Endothelial cell of umbilical vein (primary cell): Measurements from ENCODE around the gene RDH5. TPM values are rescaled to one million over a fixed set of nuclear protein-coding genes. Genes with fewer than 3 reads are reported as not detected.

Experiments used
- BruUV-seq: library from RNA; stranded (reverse); fragments of 400-500 nt; replicated peaks from 2 replicates; lab custom pipeline; 2021; lab: Mats Ljungman, UMichigan
- CTCF ChIA-PET: fragments of 300-600, 350-600 bp; sonication (Branson Sonifier 250); formaldehyde crosslinking; loops from one replicate; lab custom pipeline; 2021; ENCODE audit warnings: antibody characterized with exemption, inconsistent platforms; lab: Charles Lee
- POLR2A ChIA-PET: fragments of 300-600, 350-600 bp; sonication (Branson Sonifier 250); formaldehyde crosslinking; loops from one replicate; lab custom pipeline; 2021; ENCODE audit warnings: antibody characterized with exemption, inconsistent platforms; lab: Charles Lee
- DNase-seq: peaks from one replicate; pipeline ENCODE4 v3.0.0-alpha.2; 2011; ENCODE audit warnings: low read depth, low spot score
- FAIRE-seq: peaks from 2 replicates; lab custom pipeline; 2011; peaks lifted over from hg19 to GRCh38; lab: Jason Lieb, UNC
- H2AFZ ChIP-seq: 2 replicates; pipeline ENCODE4 v1.6.0; 2012; ENCODE audit warnings: low read depth, low read length, control low read depth, inconsistent platforms
- H3K27ac ChIP-seq: 2 replicates; pipeline ENCODE4 v1.5.1; 2011; ENCODE audit warnings: low read depth, mild to moderate bottlenecking, control low read depth, low read length, moderate library complexity; ENCODE audit not compliant: insufficient read depth
- H3K27me3 ChIP-seq, 2 experiments: 2 replicates each; pipeline versions ENCODE4 v1.6.0 to v1.6.1; 2011; ENCODE audit warnings: low read length in 2 of 2, mixed read lengths in 1 of 2; ENCODE audit not compliant: control insufficient read depth in 2 of 2, insufficient read depth in 2 of 2
- H3K36me3 ChIP-seq, 2 experiments: 2 replicates in 1 of 2; 3 replicates in 1 of 2; pipeline ENCODE4 v1.5.1; 2011; ENCODE audit warnings: low read length in 2 of 2, mild to moderate bottlenecking in 1 of 2, moderate library complexity in 1 of 2; ENCODE audit not compliant: control insufficient read depth in 2 of 2, insufficient read depth in 2 of 2; ENCODE audit errors: extremely low read depth in 1 of 2
- H3K4me1 ChIP-seq: 3 replicates; pipeline ENCODE4 v1.5.1; 2011; ENCODE audit warnings: mild to moderate bottlenecking, low read length; ENCODE audit not compliant: control insufficient read depth, insufficient read depth; ENCODE audit errors: extremely low read depth
- H3K4me2 ChIP-seq: 2 replicates; pipeline ENCODE4 v1.6.1; 2011; ENCODE audit warnings: low read length, control low read depth, mixed read lengths; ENCODE audit not compliant: insufficient read depth
- H3K4me3 ChIP-seq, 3 experiments: fragments of 200-600 bp in 1 of 3; sonication (generic), shearing (Covaris generic) in 1 of 3; replicated peaks in 1 of 3; 2 replicates each; pipeline ENCODE4 v1.5.1; 2011 to 2016; ENCODE audit warnings: control low read depth in 3 of 3, low read length in 3 of 3, mild to moderate bottlenecking in 2 of 3, inconsistent platforms in 1 of 3, low read depth in 1 of 3, moderate library complexity in 1 of 3; ENCODE audit not compliant: insufficient read depth in 1 of 3
- H3K79me2 ChIP-seq: 2 replicates; pipeline ENCODE4 v1.6.0; 2012; ENCODE audit warnings: low read length, inconsistent platforms; ENCODE audit not compliant: control insufficient read depth, insufficient read depth
- H3K9ac ChIP-seq: replicated peaks from 2 replicates; pipeline ENCODE3; 2011; ENCODE audit warnings: low read length, control low read depth; ENCODE audit not compliant: insufficient read depth; ENCODE audit errors: extremely low read depth
- H3K9me1 ChIP-seq: replicated peaks from 3 replicates; pipeline ENCODE4 v1.6.0; 2011; ENCODE audit warnings: mild to moderate bottlenecking, low read length; ENCODE audit not compliant: control insufficient read depth, insufficient read depth; ENCODE audit errors: extremely low read depth
- H3K9me3 ChIP-seq: replicated peaks from 2 replicates; pipeline ENCODE4 v1.5.1; 2012; ENCODE audit warnings: low read length, inconsistent platforms; ENCODE audit not compliant: control insufficient read depth, insufficient read depth
- H4K20me1 ChIP-seq: replicated peaks from 2 replicates; pipeline ENCODE3; 2011; ENCODE audit warnings: mild to moderate bottlenecking, low read length; ENCODE audit not compliant: control insufficient read depth, insufficient read depth; ENCODE audit errors: extremely low read depth
- EZH2 ChIP-seq: IDR thresholded peaks from 2 replicates; pipeline ENCODE4 v1.6.1; 2012; ENCODE audit warnings: borderline replicate concordance, low read depth, mild to moderate bottlenecking, moderate library complexity, low read length, inconsistent platforms; ENCODE audit not compliant: severe bottlenecking
- MAX ChIP-seq: IDR thresholded peaks from 2 replicates; pipeline ENCODE4 v1.6.1; 2011; ENCODE audit not compliant: insufficient read depth, insufficient read length
- MYC ChIP-seq: IDR thresholded peaks from one replicate; pipeline ENCODE4 v1.6.1; 2011; ENCODE audit warnings: mild to moderate bottlenecking, low read depth, low read length
- POLR2AphosphoS5 ChIP-seq: IDR thresholded peaks from 2 replicates; pipeline ENCODE4 v1.6.1; 2012; ENCODE audit warnings: low read depth, mild to moderate bottlenecking, control low read depth, low read length, moderate library complexity; ENCODE audit not compliant: insufficient read depth
- dilution Hi-C: fragments of 300-500 bp; cut with MboI; formaldehyde crosslinking; loops from one replicate; pipeline ENCODE4 v1.15.0; 2019; ENCODE audit warnings: low sequenced_read_pairs; ENCODE audit not compliant: extremely low pct_ligation_motif_present
- intact Hi-C: fragments of 100-400 bp; cut with micrococcal nuclease; formaldehyde crosslinking; loops from one replicate; pipeline ENCODE4 v1.10.0; 2022
- polyA plus RNA-seq, 4 experiments: library from polyadenylated mRNA; depleted of rRNA in 3 of 4; stranded (reverse) in 3 of 4; unstranded in 1 of 4; fragments of >200 nt; gene quantifications; 2 replicates each; pipeline versions ENCODE4 v1.2.1 to v1.2.3, GENCODE V29; 2011 to 2012; ENCODE audit warnings: missing spikeins in 1 of 4
- total RNA-seq: library from RNA; stranded (reverse); gene quantifications from 2 replicates; pipeline ENCODE4 v1.2.3, GENCODE V29; 2021

RDH5 gene
- total and polyA plus RNA-seq, 2 donors (not counting 3 experiments of a cell fraction or from before 2014, with no cell fraction given): 2.7 to 3.7 TPM

DNA sequence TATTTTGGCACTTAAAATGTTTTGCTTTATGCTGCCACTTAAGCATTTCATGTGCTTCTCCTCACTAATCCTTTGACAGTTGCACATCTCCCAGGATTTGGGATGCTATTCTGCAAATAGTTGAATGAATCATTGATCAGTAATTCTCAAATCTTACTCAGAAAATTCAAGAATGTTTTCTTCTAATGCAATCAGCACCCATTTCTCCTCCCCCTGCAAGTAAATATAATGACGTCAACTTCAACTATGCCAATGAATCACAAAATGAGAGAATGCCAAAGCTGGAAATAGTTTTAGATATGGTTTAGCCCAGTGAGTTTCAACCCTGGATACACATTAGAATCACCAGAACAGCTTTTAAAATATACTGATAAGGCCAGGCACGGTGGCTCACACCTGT is 6.5 kb upstream of the RDH5 start:
- CTCF ChIA-PET: no interaction called here
- Histone ChIP-seq H3K9ac (no peak overlapping the region), H3K27ac (no peak overlapping the region), H2AFZ (no peak overlapping the region), H3K27me3 (peaks cover 28 to 29% of the 10 kb centered on the region in 2 experiments), H3K79me2 (no peaks in the 10 kb centered on the region), H3K4me2 (no peak overlapping the region), H3K9me3 (no peaks in the 10 kb centered on the region), H3K4me1 (peaks cover 20% of the 10 kb centered on the region), H3K4me3 (no peak overlapping the region), H4K20me1 (no peaks in the 10 kb centered on the region), H3K36me3 (no peaks in the 10 kb centered on the region), H3K9me1 (no peaks in the 10 kb centered on the region)
- intact Hi-C loops: no loop called here
- no peak for TF ChIP-seq MYC
- TF ChIP-seq POLR2AphosphoS5: no peak
- no peak for TF ChIP-seq MAX
- no peak for TF ChIP-seq EZH2
- no TSS peak for BruUV-seq
- POLR2A ChIA-PET: no interaction called here
- no peak for FAIRE-seq
- dilution Hi-C loops: no loop called here
- DNase-seq: no peak

DNA sequence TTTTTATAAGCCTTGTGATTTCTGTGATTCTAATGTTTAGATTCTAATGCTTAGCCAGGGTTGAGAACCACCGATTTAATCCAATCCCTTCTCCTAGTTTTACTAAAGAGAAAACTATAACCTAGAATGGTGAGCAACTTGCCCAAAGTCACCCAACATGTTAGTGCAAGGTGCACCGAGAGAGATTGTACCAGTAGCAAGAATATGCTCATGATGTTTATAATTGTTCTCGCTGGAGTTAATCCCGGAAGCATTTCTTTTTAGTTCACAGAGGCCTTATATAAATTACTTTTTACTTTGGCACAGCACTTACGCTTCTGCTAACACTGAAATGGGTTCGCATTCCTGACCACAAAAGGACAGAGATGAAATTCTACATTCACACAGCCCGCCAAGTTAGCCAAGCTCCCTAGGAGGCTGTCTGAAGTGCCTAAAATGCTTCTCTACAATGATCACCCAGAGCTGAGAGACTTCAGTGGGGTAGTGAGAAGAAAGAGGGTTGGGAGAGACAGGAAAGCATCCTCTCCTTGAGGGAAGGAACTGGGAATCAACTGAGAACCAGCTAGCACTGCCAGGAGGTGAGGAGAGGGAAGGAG is 4.9 kb upstream of the RDH5 start:
- Histone ChIP-seq H3K4me2 (peak overlapping the region; percentile 87), H3K9me3 (no peaks in the 10 kb centered on the region), H2AFZ (peak overlapping the region; percentile 97), H3K36me3 (no peaks in the 10 kb centered on the region), H3K9me1 (no peaks in the 10 kb centered on the region), H3K79me2 (no peaks in the 10 kb centered on the region), H3K4me3 (peak overlapping the region in 2 of 3 experiments; percentile 82 to 94), H3K27ac (no peak overlapping the region), H3K4me1 (peaks cover 20% of the 10 kb centered on the region), H3K27me3 (peaks cover 17% of the 10 kb centered on the region in 2 experiments), H3K9ac (peak overlapping the region; percentile 8), H4K20me1 (no peaks in the 10 kb centered on the region)
- BruUV-seq: TSS peak; percentile 79
- intact Hi-C loops: no loop called here
- ChIA-PET CTCF (interaction anchor here (0.6 to 11.1 kb wide), 6 partner anchors 8 to 1390 kb away, joined by 3 to 151 read pairs (median 4); partner anchors contain the start of genes CD63, COPZ1 and ITGA7), POLR2A (no interaction called here)
- FAIRE-seq (no peak), DNase-seq (no peak)
- dilution Hi-C loops: no loop called here
- no peak for TF ChIP-seq MYC
- TF ChIP-seq POLR2AphosphoS5: no peak
